Measurements from ENCODE around the gene RANBP9.

DNA sequence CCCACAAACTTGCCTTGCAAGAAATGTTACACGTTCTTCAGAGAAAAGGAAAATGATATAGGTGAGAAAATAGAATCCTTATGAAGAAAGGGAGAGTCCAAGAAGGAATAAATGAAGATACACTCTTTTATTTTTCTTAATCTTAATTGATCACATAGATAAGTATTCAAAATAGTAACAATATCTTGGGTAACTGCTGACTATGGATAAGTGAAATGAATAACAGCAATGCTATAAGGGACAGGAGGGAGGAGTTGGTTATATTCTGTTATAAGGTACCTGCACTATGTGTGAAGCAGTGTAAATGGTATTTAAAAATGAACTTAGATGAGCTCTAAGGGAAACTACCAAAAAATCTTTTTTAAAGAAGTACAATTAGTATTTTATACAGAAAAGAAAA lies 38.3 kb downstream of the RANBP9 start:
- TF ChIP-seq, protein P1, sequence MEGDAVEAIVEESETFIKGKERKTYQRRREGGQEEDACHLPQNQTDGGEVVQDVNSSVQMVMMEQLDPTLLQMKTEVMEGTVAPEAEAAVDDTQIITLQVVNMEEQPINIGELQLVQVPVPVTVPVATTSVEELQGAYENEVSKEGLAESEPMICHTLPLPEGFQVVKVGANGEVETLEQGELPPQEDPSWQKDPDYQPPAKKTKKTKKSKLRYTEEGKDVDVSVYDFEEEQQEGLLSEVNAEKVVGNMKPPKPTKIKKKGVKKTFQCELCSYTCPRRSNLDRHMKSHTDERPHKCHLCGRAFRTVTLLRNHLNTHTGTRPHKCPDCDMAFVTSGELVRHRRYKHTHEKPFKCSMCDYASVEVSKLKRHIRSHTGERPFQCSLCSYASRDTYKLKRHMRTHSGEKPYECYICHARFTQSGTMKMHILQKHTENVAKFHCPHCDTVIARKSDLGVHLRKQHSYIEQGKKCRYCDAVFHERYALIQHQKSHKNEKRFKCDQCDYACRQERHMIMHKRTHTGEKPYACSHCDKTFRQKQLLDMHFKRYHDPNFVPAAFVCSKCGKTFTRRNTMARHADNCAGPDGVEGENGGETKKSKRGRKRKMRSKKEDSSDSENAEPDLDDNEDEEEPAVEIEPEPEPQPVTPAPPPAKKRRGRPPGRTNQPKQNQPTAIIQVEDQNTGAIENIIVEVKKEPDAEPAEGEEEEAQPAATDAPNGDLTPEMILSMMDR (IDR thresholded peaks at IDR 0.05), result no peak
- TF ChIP-seq POLR2AphosphoS5 (IDR thresholded peaks at IDR 0.05), result no peak
